ENCODE measurements around the gene PALM2AKAP2. TPM values are rescaled to one million over a fixed set of nuclear protein-coding genes. Genes with fewer than 3 reads are reported as not detected.

Gene PALM2AKAP2
- total RNA-seq, 2 experiments from 2014 or later, result not detected

DNA sequence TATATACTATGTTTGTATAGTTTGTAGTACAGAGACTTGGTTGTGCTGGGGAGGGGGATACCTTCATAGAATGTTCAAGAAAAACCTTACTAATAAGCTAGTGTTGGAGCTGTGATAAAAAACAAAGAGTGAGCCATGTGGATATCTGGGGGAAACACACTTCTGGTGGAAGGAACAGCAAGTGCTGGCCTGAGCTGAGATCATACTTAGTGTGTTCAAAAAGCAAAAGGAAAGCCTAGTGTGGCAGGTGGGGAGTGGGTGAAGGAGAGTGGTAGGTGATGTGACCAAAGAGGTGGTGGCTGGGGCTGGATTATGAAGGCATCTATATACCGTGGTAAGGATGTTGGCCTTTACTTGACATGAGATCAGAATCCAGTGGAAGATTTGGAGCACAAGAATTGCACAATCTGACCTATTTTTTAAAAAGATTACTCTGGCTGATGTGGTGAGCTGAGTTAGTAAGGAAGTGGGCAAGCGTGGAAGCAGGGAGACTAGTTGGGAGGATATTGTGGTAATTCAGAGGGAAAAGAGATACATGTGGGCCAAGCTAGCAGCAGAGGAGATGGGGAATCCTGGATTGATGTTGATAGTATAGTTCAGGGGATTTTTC is 26.6 kb downstream of the PALM2AKAP2 start:
- no peaks in the 10 kb centered on the region for H3K4me1 ChIP-seq (ENCODE audit: insufficient read depth, low read length)
- POLR2A ChIA-PET, result no interaction called here
- no peak overlapping the region for H3K4me3 ChIP-seq (ENCODE audit: low read length)
- H3K27me3 ChIP-seq (ENCODE audit: control insufficient read depth in 1 of 2, insufficient read depth in 2 of 2, low read length in 2 of 2), result peaks cover 0 to 3% of the 10 kb centered on the region in 2 experiments
- no peaks in the 10 kb centered on the region for H3K4me1 Mint-ChIP-seq (ENCODE audit: low read depth)
- intact Hi-C loops (cut with DNase I, micrococcal nuclease), result no loop called here
- H3K27me3 Mint-ChIP-seq, result peaks cover 18% of the 10 kb centered on the region
- H3K9me3 Mint-ChIP-seq, result peaks cover 3% of the 10 kb centered on the region
- DNase-seq (no peak), ATAC-seq (ENCODE audit: poor library complexity) (no peak)
- CTCF ChIA-PET, result interaction anchor here (0.7 kb wide), 1 partner anchor 11 kb away, joined by 3 read pairs; no protein-coding TSS in a partner anchor
- H3K36me3 ChIP-seq (ENCODE audit: insufficient read depth, low read length), result no peaks in the 10 kb centered on the region
- TF ChIP-seq, protein P1, sequence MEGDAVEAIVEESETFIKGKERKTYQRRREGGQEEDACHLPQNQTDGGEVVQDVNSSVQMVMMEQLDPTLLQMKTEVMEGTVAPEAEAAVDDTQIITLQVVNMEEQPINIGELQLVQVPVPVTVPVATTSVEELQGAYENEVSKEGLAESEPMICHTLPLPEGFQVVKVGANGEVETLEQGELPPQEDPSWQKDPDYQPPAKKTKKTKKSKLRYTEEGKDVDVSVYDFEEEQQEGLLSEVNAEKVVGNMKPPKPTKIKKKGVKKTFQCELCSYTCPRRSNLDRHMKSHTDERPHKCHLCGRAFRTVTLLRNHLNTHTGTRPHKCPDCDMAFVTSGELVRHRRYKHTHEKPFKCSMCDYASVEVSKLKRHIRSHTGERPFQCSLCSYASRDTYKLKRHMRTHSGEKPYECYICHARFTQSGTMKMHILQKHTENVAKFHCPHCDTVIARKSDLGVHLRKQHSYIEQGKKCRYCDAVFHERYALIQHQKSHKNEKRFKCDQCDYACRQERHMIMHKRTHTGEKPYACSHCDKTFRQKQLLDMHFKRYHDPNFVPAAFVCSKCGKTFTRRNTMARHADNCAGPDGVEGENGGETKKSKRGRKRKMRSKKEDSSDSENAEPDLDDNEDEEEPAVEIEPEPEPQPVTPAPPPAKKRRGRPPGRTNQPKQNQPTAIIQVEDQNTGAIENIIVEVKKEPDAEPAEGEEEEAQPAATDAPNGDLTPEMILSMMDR (IDR thresholded peaks at IDR 0.05), result no peak
- H3K27ac Mint-ChIP-seq, result no peak overlapping the region
- H3K9me3 ChIP-seq (ENCODE audit: control insufficient read depth in 1 of 2, insufficient read depth in 1 of 2, low read length in 2 of 2), result peaks cover 0 to 6% of the 10 kb centered on the region in 2 experiments
- H3K27ac ChIP-seq (ENCODE audit: low read depth in 1 of 2, low read length in 2 of 2), result no peak overlapping the region
- no peak overlapping the region for H3K4me3 Mint-ChIP-seq
- H3K36me3 Mint-ChIP-seq (ENCODE audit: low read depth), result no peaks in the 10 kb centered on the region

DNA sequence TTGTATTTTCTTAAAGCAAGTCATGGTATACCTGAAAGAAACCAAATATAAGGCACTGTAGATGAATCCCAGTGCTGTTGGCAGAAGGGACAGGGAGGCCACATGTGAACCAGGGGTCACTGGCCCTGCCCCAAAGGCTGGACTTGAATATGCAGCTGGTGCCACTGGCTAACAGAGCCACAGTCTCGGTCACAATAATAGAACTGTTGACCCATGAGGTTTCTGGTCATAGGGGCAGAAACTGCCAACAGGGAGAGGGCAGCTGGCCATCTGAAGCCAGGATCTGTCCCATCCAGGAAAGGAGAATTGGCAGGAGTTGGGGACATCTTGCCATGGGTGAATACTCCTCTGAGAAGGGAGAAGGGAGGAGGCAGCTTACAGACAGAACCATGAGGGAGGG is 31.9 kb downstream of the PALM2AKAP2 start:
- no peak overlapping the region for H3K27ac ChIP-seq (ENCODE audit: low read depth in 1 of 2, low read length in 2 of 2)
- H3K4me1 Mint-ChIP-seq (ENCODE audit: low read depth), result no peaks in the 10 kb centered on the region
- H3K27ac Mint-ChIP-seq, result no peak overlapping the region
- H3K4me3 ChIP-seq (ENCODE audit: low read length), result no peak overlapping the region
- no peaks in the 10 kb centered on the region for H3K36me3 Mint-ChIP-seq (ENCODE audit: low read depth)
- peaks cover 0 to 6% of the 10 kb centered on the region in 2 experiments for H3K9me3 ChIP-seq (ENCODE audit: control insufficient read depth in 1 of 2, insufficient read depth in 1 of 2, low read length in 2 of 2)
- H3K27me3 ChIP-seq (ENCODE audit: control insufficient read depth in 1 of 2, insufficient read depth in 2 of 2, low read length in 2 of 2), result no peaks in the 10 kb centered on the region
- intact Hi-C loops (cut with DNase I, micrococcal nuclease), result no loop called here
- no peaks in the 10 kb centered on the region for H3K4me1 ChIP-seq (ENCODE audit: insufficient read depth, low read length)
- TF ChIP-seq, protein P1 (IDR thresholded peaks at IDR 0.05), result no peak
- ChIA-PET POLR2A (no interaction called here), CTCF (no interaction called here)
- peaks cover 3% of the 10 kb centered on the region for H3K9me3 Mint-ChIP-seq
- peaks cover 5% of the 10 kb centered on the region for H3K27me3 Mint-ChIP-seq
- no peaks in the 10 kb centered on the region for H3K36me3 ChIP-seq (ENCODE audit: insufficient read depth, low read length)
- H3K4me3 Mint-ChIP-seq, result no peak overlapping the region
- DNase-seq (no peak), ATAC-seq (ENCODE audit: poor library complexity) (no peak)

DNA sequence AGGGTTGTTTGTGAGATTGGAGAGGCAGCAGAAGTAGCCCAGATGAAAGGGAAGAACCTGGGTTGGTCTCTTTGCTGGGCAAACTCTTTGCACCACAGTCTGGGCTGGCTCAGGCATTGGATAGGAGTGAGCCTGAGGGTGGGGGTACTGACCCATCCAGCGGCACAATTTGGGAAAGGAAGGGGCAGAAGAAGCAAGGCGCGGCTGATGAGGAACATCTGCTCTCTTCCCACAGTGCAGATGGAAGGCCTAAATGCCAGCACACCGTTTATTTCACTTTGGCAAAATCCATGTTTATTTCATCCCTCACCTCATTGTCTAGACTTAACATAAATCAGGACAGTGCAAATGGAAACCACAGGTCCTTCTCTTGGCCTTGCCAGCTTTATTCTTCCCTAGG is 32.3 kb downstream of the PALM2AKAP2 start:
- Mint-ChIP-seq H3K36me3 (ENCODE audit: low read depth) (no peaks in the 10 kb centered on the region), H3K4me1 (ENCODE audit: low read depth) (no peaks in the 10 kb centered on the region), H3K4me3 (no peak overlapping the region), H3K27me3 (peaks cover under 1% of the 10 kb centered on the region), H3K27ac (no peak overlapping the region), H3K9me3 (peaks cover 3% of the 10 kb centered on the region)
- peaks cover 0 to 6% of the 10 kb centered on the region in 2 experiments for H3K9me3 ChIP-seq (ENCODE audit: control insufficient read depth in 1 of 2, insufficient read depth in 1 of 2, low read length in 2 of 2)
- no peaks in the 10 kb centered on the region for H3K36me3 ChIP-seq (ENCODE audit: insufficient read depth, low read length)
- H3K4me1 ChIP-seq (ENCODE audit: insufficient read depth, low read length), result no peaks in the 10 kb centered on the region
- no peaks in the 10 kb centered on the region for H3K27me3 ChIP-seq (ENCODE audit: control insufficient read depth in 1 of 2, insufficient read depth in 2 of 2, low read length in 2 of 2)
- no peak for ATAC-seq (ENCODE audit: poor library complexity)
- H3K4me3 ChIP-seq (ENCODE audit: low read length), result no peak overlapping the region
- H3K27ac ChIP-seq (ENCODE audit: low read depth in 1 of 2, low read length in 2 of 2), result no peak overlapping the region
- CTCF ChIA-PET, result no interaction called here
- POLR2A ChIA-PET, result no interaction called here
- DNase-seq, result no peak
- TF ChIP-seq, protein P1 (IDR thresholded peaks at IDR 0.05), result no peak
- intact Hi-C loops (cut with DNase I, micrococcal nuclease), result no loop called here

Data from CD4-positive, alpha-beta T cell (primary cell).